Activated CD4-positive, alpha-beta T cell treated with anti-CD3 and anti-CD28 coated beads, Interleukin-10, Interleukin-2, amounts not matched to agents 100 ng/mL and 50 ng/mL, durations not matched to agents 16 hours and 8 hours (primary cell): ENCODE data around the gene ONECUT3.
"Not testable (repeated sequence)": the region's sequence is repeated elsewhere in the genome, so short reads cannot be mapped to it uniquely, and the experiment has no call there.

Experiments
- DNase-seq: peaks from one replicate; pipeline ENCODE4 v3.0.0-alpha.2; 2020

Gene ONECUT3

DNA sequence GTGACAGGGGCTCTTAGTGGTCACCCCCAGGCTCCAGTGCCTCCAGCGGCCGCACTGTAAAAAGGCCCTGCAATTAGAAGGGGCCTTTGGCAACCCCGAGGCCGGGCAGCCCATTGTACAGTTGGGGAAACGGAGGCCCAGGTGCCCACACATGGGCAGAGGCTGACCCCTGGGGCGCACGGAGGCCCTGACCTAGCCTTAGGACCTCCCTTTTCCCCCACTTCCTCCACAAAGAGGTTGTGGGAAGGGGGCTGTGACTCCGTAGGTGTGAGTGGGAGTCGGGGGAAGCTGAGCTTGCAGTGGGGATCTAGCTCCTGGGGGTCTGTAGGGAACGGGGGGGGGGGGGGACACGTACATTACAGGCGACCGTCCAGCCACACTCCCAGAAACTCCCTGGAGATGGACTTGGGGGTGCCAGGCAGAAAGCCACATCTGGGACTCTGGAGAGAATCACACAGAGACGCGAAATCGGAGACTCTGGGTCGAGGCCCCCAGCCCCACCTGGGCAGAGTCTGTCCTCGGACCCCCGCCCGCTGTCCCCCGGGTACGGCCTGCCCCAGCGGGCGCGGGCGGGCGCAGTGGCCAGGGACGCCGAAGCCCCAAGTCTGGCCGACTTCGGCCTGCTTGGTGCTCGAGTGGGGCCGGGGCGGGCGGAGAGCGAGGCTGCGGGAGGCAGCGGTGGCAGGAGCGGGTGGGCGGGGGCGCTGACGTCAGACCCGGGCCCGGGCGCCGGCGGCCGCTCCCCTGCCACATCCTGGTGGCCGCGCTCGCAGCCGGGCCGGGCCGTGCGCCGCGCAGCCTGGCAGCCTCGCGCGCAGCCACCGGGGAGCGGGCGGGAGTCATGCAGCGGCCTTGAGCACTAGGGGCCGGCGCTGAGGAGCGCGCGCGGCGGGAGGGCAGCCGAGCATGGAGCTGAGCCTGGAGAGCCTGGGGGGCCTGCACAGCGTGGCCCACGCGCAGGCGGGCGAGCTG, at the start of gene ONECUT3:
TSS of gene ONECUT3 (plus strand) at position 750 of the 972 bp plus-strand sequence. CDS start at position 907, 157 bp downstream.
- no peak for DNase-seq

DNA sequence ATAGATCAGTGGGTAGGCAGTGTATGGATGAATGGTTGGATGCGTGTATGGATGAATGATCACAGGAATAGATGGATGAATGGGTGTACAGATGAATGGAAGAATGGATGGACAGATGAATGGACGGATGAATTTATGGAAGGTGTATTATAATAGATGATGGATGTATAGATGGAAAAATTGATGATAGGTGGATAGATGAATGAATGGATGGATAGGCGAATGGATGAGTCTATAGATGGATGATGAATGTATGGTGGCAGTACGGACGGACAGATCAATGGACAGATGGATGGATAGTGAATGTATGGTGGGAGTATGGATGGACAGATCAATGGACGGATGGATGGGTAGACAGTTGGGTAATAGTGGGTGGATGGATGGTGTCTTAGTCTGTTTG, 49.0 kb upstream of the ONECUT3 start:
- no peak for DNase-seq

GRCh38 chr19:1705367-1705766, 47.9 kb upstream of the ONECUT3 start:
- DNase-seq: no peak

DNA sequence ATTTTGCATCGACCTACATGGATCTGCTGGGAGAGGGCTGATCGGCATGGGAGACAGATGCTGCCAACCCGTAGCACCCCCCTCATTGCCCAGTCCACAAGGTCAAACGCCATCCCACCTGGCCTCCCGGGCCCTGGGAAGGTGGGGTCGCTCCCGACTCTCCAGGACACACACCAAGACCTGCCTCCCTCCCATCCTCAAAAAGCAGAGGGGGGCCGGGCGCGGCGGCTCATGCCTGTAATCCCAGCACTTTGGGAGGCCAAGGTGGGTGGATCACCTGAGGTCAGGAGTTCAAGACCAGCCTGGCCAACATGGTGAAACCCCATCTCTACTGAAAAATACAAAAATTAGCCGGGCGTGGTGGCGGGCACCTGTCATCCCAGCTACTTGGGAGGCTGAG, 46.7 kb upstream of the ONECUT3 start:
- DNase-seq: not testable (repeated sequence)

DNA sequence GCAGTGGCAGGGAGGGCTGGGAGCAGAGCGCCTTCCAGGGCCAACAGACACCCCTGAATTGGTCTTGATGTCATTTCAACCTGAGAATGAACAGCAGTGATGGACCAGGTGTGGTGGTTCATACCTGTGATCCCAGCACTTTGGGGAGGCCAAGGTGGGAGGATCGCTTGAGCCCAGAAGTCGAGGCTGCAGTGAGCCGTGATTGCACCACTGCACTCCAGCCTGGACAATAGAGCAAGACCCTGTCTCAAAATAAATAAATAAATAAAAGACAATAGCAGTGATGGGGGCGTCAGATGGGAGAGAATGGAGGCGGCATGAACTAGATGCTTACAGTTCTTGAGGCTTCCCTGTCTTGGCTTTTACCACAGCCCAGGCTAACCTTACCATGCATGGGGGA, 46.1 kb upstream of the ONECUT3 start:
- DNase-seq: no peak

- DNase-seq: no peak
Measured at GRCh38 chr19:1713170-1713569, 40.1 kb upstream of the ONECUT3 start.

DNA sequence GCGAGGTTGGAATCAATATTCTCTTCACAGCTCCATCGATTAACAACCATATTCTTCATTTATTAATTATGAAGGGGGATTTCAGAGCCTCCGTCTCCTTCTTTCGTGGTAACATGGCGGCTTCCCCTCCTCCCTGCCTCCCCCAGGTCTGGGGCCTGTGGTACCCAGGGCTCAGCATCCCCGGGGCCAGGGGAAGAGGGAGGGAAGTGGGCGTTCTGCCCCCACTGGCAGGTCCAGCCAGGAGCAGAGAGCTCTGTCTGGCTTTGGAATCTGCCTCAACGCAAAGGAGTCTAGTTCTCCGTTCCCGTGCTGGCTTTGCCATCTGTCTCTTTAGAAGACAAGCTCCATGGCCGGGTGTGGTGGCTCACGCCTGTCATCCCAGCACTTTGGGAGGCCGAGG, 37.8 kb upstream of the ONECUT3 start:
- DNase-seq: no peak

GRCh38 chr19:1717200-1717969, 35.9 kb upstream of the ONECUT3 start:
- no peak for DNase-seq

DNA sequence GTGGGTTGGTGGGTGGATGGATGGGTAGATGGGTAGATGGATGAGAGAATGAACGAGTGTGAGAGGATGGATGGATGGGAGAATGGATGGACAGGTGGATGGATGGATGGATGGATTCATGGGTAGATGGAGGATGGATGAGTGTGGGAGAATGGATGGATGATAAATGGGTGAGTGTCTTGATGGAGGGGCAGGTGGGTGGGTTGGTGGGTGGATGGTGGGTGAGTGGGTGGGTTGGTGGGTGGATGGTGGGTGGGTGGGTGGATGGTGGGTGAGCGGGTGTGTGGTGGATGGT, 35.4 kb upstream of the ONECUT3 start:
- no peak for DNase-seq

GRCh38 chr19:1718420-1719291, 34.6 kb upstream of the ONECUT3 start:
- DNase-seq: no peak

DNA sequence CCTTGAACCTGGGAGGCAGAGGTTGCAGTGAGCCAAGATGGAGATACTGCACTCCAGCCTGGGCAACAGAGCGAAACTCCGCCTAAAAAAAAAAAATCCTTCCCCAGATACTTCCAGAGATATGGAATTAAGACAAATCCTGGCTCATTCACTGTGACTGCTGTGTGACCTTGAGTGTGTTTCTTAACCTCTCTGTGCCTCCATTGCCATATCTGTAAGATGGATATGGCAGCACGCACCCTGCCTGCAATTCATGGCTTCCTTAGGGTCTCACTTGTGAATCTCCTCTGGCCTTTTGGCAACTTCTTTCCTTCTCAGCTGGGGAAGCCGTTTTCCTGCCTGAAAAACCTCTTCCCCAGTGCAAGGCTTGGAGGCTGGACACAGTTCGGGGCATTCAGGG, 33.8 kb upstream of the ONECUT3 start:
- no peak for DNase-seq

DNA sequence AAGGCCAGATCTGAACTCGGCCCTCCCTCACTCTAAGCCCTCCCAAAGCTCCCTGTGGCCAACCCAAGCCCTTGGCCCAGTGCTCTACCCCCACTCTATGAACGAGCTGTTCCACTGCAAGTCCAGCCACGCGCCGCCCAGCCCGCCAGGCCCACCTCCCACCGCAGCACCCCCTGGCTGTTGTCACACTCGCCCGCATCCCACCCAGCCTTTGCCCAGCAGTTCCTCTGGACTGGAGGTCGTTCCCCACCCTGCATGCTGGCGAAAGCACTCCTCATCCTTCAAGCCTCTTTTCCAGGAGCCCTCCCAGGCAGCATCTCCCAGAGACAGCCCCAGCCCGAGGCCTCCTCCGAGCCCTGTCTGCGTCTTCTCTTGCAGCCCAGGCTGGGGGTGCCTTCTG, 33.1 kb upstream of the ONECUT3 start:
- no peak for DNase-seq

- peak; percentile 73 for DNase-seq
Measured at GRCh38 chr19:1725100-1726064, 27.9 kb upstream of the ONECUT3 start.

GRCh38 chr19:1728816-1729567, 24.3 kb upstream of the ONECUT3 start:
- DNase-seq: no peak

DNA sequence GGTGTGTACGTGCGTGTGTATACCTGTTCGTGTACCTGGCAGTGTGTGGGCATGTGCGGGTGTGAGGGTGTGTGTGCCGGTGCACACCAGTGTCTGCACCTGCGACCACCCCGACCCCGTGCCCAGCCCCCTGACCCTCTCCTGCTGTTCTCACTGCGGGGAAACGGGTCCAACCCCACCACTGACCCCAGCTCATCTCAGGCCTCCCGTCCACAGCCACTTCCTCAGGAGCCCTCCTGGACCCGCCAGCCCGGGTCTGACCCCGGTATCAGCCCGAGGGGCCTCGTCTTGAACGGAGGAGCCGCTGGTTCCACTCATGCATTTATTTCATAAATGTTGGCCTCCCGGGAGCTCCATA, 23.8 kb upstream of the ONECUT3 start:
- no peak for DNase-seq

DNA sequence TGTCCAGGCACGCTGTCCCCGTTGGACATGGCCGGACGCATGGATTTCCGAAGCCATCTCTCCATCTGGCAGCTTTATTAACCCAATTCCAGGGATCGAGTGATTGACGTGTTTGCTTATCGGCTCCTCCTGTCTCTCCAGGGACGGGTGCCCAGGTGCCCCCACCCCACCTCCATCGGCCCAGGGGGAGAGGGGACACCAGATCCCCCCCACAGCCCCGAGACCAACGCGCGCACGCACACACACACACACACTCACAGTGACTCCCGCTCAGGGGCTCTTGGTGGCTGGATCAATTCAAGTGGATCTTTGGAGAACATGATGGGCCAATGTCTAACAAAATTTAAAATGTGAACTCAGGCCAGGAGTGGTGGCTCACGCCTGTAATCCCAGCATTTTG, 23.1 kb upstream of the ONECUT3 start:
- no peak for DNase-seq

DNA sequence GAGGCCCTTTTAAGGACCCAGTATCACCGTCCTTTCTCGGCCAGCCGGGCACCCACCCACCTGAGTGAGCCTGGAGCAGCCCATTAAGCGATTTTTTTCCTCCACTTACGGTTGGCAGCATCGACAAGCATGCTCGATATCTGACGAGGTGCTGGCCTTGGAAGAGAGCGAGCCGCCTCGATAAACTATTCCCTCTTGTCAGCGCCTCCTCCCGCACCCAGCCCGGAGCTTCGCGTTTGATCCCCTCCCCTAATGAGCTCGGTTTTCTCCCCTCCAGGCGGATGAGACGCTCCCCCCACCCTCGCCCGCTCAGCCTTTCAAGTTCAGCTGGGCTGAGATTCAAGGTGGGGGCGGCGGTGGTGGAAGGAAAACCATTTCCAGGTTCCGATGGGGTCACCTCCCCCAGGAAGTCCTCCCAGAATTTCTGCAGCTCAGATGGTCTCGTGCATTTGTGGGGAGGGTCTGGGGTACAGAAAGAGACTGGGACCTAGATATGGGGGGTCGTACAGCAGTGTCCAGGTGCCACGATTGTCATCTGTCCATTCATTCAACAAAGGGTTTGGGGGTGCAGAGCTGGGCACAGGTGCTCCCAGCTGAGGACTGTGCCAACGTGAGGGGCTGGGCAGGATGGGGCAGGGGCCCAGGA, 18.9 kb upstream of the ONECUT3 start:
- no peak for DNase-seq

DNA sequence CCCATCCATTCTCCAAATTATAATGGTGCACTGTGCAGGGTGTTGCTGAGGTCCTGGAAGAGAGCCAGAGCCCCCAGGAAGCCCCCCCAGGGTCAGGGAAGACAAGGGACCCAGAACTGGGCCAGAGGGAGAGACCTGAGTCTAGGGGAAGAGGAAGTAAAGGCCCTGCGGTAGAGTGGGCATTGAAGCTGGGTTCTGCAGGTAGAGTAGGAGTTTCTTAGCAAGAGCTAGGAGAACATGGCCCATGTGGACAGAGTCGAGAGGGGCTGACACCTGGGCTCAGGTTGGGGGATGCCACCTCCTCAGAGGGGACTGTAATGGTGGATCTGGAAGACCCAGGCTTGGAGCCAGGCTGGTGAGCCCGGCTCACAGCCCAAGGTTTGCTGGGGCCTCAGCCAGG, 17.0 kb upstream of the ONECUT3 start:
- no peak for DNase-seq

DNA sequence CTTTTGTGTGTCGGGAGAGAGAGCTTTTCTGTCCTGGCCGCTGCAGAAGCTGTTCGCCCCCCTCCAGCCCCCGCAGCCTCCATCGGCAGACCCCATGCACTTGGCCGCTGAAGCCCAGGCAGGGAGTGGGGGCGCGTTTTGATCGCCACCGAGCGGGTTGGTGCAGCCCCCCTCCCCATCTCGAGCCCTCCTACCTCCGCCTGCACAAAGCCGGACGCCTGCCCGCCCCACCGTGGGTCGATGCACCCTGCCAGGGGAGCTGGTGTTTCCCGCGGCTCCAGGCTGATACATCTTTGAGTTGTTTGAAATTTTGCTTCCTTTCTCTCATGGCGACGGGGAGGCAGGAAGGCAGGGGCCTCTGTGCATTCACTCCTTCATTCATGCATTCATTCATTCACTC, 16.4 kb upstream of the ONECUT3 start:
- DNase-seq: no peak

DNA sequence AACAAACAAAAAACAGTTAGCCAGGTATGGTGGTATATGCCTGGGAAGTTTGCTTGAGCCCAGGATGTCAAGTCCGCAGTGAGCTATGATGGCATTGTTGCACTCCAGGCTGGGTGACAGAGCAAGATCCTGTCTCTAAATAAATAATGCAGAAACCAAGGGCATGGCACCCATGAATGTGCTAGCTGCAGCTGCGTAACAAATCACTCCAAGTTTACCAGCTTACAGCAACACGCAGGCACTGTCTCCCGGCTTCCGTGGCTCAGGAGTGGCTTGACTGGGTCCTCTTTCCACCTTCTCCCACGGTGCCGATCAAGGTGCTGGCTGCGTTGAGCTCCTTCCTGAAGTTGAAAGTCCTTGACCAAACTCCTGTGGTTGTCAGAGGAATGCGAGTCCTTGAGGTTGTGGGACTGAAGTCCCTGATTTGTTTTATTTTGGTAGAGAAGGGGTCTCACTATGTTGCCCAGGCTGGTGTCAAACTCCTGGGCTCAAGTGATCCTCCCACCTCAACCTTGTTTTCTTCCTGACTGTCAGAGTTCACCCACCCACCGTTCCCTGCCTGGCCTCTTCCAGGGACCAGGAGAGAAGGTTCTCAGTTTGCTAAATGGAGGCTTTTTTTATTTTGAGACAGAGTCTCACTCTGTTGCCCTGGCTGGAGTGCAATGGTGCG, 13.2 kb upstream of the ONECUT3 start:
- DNase-seq: no peak
